ENCODE data around the gene MINDY4B. TPM values are rescaled to one million over a fixed set of nuclear protein-coding genes. Genes with fewer than 3 reads are reported as not detected.

The MINDY4B gene
- total and polyA plus RNA-seq, 2 of the 13 experiments (the other 11 are each of a cell fraction or from before 2014, with no cell fraction given): not detected

DNA sequence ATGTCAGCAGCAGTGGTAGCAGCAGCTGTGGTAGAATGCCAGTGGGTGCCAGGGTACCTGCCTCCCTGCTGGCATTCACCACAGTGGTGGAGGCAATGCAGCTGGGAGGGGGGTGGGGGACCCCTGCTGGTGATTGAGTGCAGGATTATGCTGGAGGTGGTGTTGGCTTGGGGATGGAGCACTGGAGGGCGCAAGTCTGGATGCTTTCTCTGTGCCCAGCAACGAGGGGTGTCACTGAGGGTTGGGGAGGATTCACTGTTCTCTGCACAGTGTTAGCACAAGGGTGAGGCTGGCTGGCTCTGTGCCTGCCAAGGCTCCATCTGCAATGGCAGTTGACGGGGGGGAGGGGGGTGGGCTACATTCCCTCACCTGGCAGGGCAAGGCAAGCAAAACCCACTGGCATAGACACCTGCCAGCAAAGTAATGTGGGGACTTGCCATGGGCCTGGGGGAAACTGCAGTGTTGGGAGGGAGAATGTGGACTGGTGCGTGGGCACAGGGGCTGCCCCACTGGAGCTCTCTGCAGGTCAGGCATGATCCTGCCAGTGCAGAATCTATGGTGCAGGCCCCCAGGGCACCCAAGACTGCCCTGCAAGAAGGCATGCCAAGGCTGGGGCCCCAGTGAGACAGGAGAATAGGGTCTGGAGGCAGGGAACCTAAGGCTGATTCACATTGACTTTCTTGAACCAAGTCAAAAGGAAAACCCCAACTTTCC lies 64.3 kb downstream of the MINDY4B start:
- DNase-seq (ENCODE audit: low spot score) (peak; percentile 5), ATAC-seq (peak; percentile 43; the same call in 2 of the 3 replicates), FAIRE-seq (no peak)
- intact Hi-C loops (cut with micrococcal nuclease; ENCODE audit: unreplicated experiment) (no loop called here), in situ Hi-C loops (cut with HindIII; ENCODE audit: extremely low pct_ligation_motif_present, low pct_unique_long_range_greater_than_20kb) (no loop called here)
- 40% methylated on average over 1 of the region's 4 CpGs for WGBS (ENCODE audit: low lambda C conversion rate)
- CTCF ChIA-PET (ENCODE audit: low intra/inter-chr PET ratio, low total read pairs): no interaction called here
- Histone ChIP-seq H4K20me1 (ENCODE audit: insufficient read depth, low read length) (0 out of 2 replicates have a peak, but pooled peaks cover 2% of the 10 kb centered on the region), H3K4me1 (ENCODE audit: insufficient read depth, low read length) (no peaks in the 10 kb centered on the region), H3K4me2 (ENCODE audit: low read depth, low read length) (no peak overlapping the region), H3K36me3 (replicated peaks in 1 of 2; ENCODE audit: control insufficient read depth in 1 of 2, insufficient read depth in 2 of 2, low read length in 2 of 2) (no peaks in the 10 kb centered on the region), H3K4me3 (replicated peaks in 1 of 3; ENCODE audit: insufficient read depth in 1 of 3, low read depth in 2 of 3, low read length in 3 of 3) (no peak overlapping the region), H3K27ac (ENCODE audit: extremely low read length, insufficient read depth, low read length) (no peak overlapping the region), H3K79me2 (ENCODE audit: insufficient read depth, low read length) (no peaks in the 10 kb centered on the region), H3K27me3 (ENCODE audit: control insufficient read depth in 1 of 2, insufficient read depth in 2 of 2, low read length in 2 of 2) (peaks cover 0 to 5% of the 10 kb centered on the region in 2 experiments; a peak in 1 of 5 replicates), H3K9me3 (ENCODE audit: low read length) (no peaks in the 10 kb centered on the region), H2AFZ (ENCODE audit: low read length) (no peak overlapping the region), H3K9ac (ENCODE audit: insufficient read depth, low read depth, low read length) (no peak overlapping the region)
- POLR2A ChIA-PET: no interaction called here
- no TSS peak for BruUV-seq (replicated peaks)
- TF ChIP-seq, protein P1, sequence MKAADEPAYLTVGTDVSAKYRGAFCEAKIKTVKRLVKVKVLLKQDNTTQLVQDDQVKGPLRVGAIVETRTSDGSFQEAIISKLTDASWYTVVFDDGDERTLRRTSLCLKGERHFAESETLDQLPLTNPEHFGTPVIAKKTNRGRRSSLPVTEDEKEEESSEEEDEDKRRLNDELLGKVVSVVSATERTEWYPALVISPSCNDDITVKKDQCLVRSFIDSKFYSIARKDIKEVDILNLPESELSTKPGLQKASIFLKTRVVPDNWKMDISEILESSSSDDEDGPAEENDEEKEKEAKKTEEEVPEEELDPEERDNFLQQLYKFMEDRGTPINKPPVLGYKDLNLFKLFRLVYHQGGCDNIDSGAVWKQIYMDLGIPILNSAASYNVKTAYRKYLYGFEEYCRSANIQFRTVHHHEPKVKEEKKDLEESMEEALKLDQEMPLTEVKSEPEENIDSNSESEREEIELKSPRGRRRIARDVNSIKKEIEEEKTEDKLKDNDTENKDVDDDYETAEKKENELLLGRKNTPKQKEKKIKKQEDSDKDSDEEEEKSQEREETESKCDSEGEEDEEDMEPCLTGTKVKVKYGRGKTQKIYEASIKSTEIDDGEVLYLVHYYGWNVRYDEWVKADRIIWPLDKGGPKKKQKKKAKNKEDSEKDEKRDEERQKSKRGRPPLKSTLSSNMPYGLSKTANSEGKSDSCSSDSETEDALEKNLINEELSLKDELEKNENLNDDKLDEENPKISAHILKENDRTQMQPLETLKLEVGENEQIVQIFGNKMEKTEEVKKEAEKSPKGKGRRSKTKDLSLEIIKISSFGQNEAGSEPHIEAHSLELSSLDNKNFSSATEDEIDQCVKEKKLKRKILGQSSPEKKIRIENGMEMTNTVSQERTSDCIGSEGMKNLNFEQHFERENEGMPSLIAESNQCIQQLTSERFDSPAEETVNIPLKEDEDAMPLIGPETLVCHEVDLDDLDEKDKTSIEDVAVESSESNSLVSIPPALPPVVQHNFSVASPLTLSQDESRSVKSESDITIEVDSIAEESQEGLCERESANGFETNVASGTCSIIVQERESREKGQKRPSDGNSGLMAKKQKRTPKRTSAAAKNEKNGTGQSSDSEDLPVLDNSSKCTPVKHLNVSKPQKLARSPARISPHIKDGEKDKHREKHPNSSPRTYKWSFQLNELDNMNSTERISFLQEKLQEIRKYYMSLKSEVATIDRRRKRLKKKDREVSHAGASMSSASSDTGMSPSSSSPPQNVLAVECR (CRISPR knock-in tag; IDR thresholded peaks at IDR 0.05; ENCODE audit: borderline replicate concordance): no peak
- TF ChIP-seq, protein P2, sequence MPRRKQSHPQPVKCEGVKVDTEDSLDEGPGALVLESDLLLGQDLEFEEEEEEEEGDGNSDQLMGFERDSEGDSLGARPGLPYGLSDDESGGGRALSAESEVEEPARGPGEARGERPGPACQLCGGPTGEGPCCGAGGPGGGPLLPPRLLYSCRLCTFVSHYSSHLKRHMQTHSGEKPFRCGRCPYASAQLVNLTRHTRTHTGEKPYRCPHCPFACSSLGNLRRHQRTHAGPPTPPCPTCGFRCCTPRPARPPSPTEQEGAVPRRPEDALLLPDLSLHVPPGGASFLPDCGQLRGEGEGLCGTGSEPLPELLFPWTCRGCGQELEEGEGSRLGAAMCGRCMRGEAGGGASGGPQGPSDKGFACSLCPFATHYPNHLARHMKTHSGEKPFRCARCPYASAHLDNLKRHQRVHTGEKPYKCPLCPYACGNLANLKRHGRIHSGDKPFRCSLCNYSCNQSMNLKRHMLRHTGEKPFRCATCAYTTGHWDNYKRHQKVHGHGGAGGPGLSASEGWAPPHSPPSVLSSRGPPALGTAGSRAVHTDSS (CRISPR knock-in tag; conservative IDR thresholded peaks at IDR 0.05): no peak
- TF ChIP-seq HNRNPL (IDR thresholded peaks at IDR 0.05; ENCODE audit: low read depth, low read length): 0 out of 2 replicates have a peak, but pooled peaks have one; percentile 48
- TF ChIP-seq BCL6 (CRISPR knock-in tag; IDR thresholded peaks at IDR 0.05): no peak
- TF ChIP-seq, protein P3, sequence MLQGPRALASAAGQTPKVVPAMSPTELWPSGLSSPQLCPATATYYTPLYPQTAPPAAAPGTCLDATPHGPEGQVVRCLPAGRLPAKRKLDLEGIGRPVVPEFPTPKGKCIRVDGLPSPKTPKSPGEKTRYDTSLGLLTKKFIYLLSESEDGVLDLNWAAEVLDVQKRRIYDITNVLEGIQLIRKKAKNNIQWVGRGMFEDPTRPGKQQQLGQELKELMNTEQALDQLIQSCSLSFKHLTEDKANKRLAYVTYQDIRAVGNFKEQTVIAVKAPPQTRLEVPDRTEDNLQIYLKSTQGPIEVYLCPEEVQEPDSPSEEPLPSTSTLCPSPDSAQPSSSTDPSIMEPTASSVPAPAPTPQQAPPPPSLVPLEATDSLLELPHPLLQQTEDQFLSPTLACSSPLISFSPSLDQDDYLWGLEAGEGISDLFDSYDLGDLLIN (CRISPR knock-in tag; IDR thresholded peaks at IDR 0.05; ENCODE audit: borderline replicate concordance): no peak
- no peak for TF ChIP-seq RFXANK (CRISPR knock-in tag; IDR thresholded peaks at IDR 0.05)
- TF ChIP-seq SP2 (CRISPR knock-in tag; IDR thresholded peaks at IDR 0.05): no peak
- peak; percentile 28 for TF ChIP-seq STAG1 (CRISPR knock-in tag; IDR thresholded peaks at IDR 0.05)
- TF ChIP-seq JUND (CRISPR knock-in tag; IDR thresholded peaks at IDR 0.05): no peak
- no peak for TF ChIP-seq ZNF878 (CRISPR knock-in tag; IDR thresholded peaks at IDR 0.05)
- TF ChIP-seq ZNF296 (CRISPR knock-in tag; conservative IDR thresholded peaks at IDR 0.05): no peak
- no peak for TF ChIP-seq ZNF790 (CRISPR knock-in tag; IDR thresholded peaks at IDR 0.05; ENCODE audit: borderline replicate concordance)
- TF ChIP-seq HMGA1 (CRISPR knock-in tag; conservative IDR thresholded peaks at IDR 0.05): no peak
- TF ChIP-seq, protein P4, sequence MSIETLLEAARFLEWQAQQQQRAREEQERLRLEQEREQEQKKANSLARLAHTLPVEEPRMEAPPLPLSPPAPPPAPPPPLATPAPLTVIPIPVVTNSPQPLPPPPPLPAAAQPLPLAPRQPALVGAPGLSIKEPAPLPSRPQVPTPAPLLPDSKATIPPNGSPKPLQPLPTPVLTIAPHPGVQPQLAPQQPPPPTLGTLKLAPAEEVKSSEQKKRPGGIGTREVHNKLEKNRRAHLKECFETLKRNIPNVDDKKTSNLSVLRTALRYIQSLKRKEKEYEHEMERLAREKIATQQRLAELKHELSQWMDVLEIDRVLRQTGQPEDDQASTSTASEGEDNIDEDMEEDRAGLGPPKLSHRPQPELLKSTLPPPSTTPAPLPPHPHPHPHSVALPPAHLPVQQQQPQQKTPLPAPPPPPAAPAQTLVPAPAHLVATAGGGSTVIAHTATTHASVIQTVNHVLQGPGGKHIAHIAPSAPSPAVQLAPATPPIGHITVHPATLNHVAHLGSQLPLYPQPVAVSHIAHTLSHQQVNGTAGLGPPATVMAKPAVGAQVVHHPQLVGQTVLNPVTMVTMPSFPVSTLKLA (IDR thresholded peaks at IDR 0.05): no peak
- no peak for TF ChIP-seq MAZ (IDR thresholded peaks at IDR 0.05; ENCODE audit: borderline replicate concordance, low read depth, low read length)
- no peak for TF ChIP-seq MAZ (CRISPR knock-in tag; IDR thresholded peaks at IDR 0.05; ENCODE audit: low read depth)
